B cell (primary cell): ENCODE measurements around the gene SLC1A2. TPM values are rescaled to one million over a fixed set of nuclear protein-coding genes. Genes with fewer than 3 reads are reported as not detected.

Source experiments
- ATAC-seq: fragments of 200-7000 bp; cut with Tn5 transposase; one replicate; pipeline ENCODE4 v1.10.0; 2021; ENCODE audit warnings: low read depth, mild to moderate bottlenecking, moderate number of reproducible peaks, moderate library complexity
- CTCF ChIA-PET: fragments of 350-600 bp; sonication (Branson Sonifier 250); formaldehyde crosslinking; loops from one replicate; lab custom pipeline; 2021; ENCODE audit warnings: antibody characterized with exemption, inconsistent platforms; lab: Charles Lee
- POLR2A ChIA-PET: fragments of 350-600 bp; sonication (Branson Sonifier 250); formaldehyde crosslinking; loops from one replicate; lab custom pipeline; 2021; ENCODE audit warnings: antibody characterized with exemption; lab: Charles Lee
- DNase-seq: peaks from one replicate; pipeline ENCODE4 v3.0.0; 2013
- H2AFZ ChIP-seq: 2 replicates; pipeline ENCODE4 v1.6.1; 2012; ENCODE audit warnings: mild to moderate bottlenecking, low read depth, low read length; ENCODE audit not compliant: insufficient read depth, poor library complexity, severe bottlenecking
- H3K27ac ChIP-seq, 2 donors: 1 replicate in 1 of 2; 2 replicates in 1 of 2; pipeline ENCODE4 v1.5.1; 2012 to 2013; ENCODE audit warnings: low read length in 2 of 2, mild to moderate bottlenecking in 2 of 2, moderate library complexity in 1 of 2
- H3K27me3 ChIP-seq, 4 experiments: fragments of 200-600 bp in 1 of 4; sonication (generic) in 1 of 4; replicated peaks in 1 of 4; 1 replicate in 2 of 4; 2 replicates in 2 of 4; pipeline versions ENCODE4 v1.6.1 to v1.7.0; 2013 to 2016; ENCODE audit warnings: low read length in 3 of 4, mild to moderate bottlenecking in 2 of 4, mixed read lengths in 1 of 4, moderate library complexity in 1 of 4; ENCODE audit not compliant: insufficient read depth in 4 of 4, control insufficient read depth in 3 of 4; ENCODE audit errors: control extremely low read depth in 1 of 4
- H3K36me3 ChIP-seq, 2 experiments: replicated peaks in 1 of 2; 1 replicate in 1 of 2; 2 replicates in 1 of 2; pipeline versions ENCODE4 v1.6.1 to v1.7.1; 2013; ENCODE audit warnings: low read length in 1 of 2; ENCODE audit not compliant: insufficient read depth in 2 of 2, control insufficient read depth in 1 of 2; ENCODE audit errors: control extremely low read depth in 1 of 2, extremely low read depth in 1 of 2
- H3K4me1 ChIP-seq, 2 donors: fragments of 200-600 bp in 1 of 2; sonication (generic) in 1 of 2; 1 replicate in 1 of 2; 2 replicates in 1 of 2; pipeline versions ENCODE4 v1.5.1 to v1.6.1; 2013 to 2017; ENCODE audit warnings: low read length in 2 of 2; ENCODE audit not compliant: control insufficient read depth in 2 of 2, insufficient read depth in 2 of 2
- H3K4me2 ChIP-seq: replicated peaks from 2 replicates; pipeline ENCODE3; 2012; ENCODE audit warnings: mild to moderate bottlenecking, low read depth, low read length; ENCODE audit not compliant: poor library complexity, severe bottlenecking
- H3K4me3 ChIP-seq, 5 experiments: fragments of 200-600 bp in 1 of 5; sonication (generic) in 1 of 5; 1 replicate in 3 of 5; 2 replicates in 2 of 5; pipeline versions ENCODE4 v1.5.1 to v1.7.0; 2011 to 2016; ENCODE audit warnings: low read length in 4 of 5, mild to moderate bottlenecking in 4 of 5, low read depth in 2 of 5, control low read depth in 1 of 5, moderate library complexity in 1 of 5; ENCODE audit not compliant: insufficient read depth in 1 of 5; ENCODE audit errors: control extremely low read depth in 1 of 5, extremely low read depth in 1 of 5
- H3K79me2 ChIP-seq: fragments of 200-600 bp; sonication (generic); one replicate; pipeline ENCODE4 v1.6.0; 2016; ENCODE audit warnings: low read length; ENCODE audit not compliant: control insufficient read depth, insufficient read depth
- H3K9ac ChIP-seq: fragments of 200-600 bp; sonication (generic); 2 replicates; pipeline ENCODE4 v1.6.1; 2017; ENCODE audit warnings: mild to moderate bottlenecking, low read length, moderate library complexity
- H3K9me3 ChIP-seq, 3 donors: one replicate each; pipeline versions ENCODE4 v1.6.1 to v1.7.1; 2013; ENCODE audit warnings: low read length in 2 of 3; ENCODE audit not compliant: control insufficient read depth in 2 of 3, insufficient read depth in 1 of 3; ENCODE audit errors: control extremely low read depth in 1 of 3
- H4K20me1 ChIP-seq: 2 replicates; pipeline ENCODE4 v1.6.0; 2012; ENCODE audit warnings: mild to moderate bottlenecking, low read length; ENCODE audit not compliant: insufficient read depth, control insufficient read depth, poor library complexity, severe bottlenecking
- H3K27ac Mint-ChIP-seq: one replicate; pipeline ENCODE4 v1.8.0; 2021; ENCODE audit warnings: mixed read lengths
- H3K27me3 Mint-ChIP-seq: one replicate; pipeline ENCODE4 v1.8.0; 2021; ENCODE audit warnings: mixed read lengths
- H3K4me1 Mint-ChIP-seq: one replicate; pipeline ENCODE4 v1.8.0; 2021; ENCODE audit warnings: mixed read lengths
- H3K4me3 Mint-ChIP-seq: one replicate; pipeline ENCODE4 v1.8.0; 2021; ENCODE audit warnings: mixed read lengths
- H3K9me3 Mint-ChIP-seq: one replicate; pipeline ENCODE4 v1.8.0; 2022; ENCODE audit warnings: mixed read lengths; ENCODE audit not compliant: insufficient read depth
- EZH2 ChIP-seq: IDR thresholded peaks from 2 replicates; pipeline ENCODE4 v1.6.1; 2012; ENCODE audit warnings: borderline replicate concordance, low read depth, mild to moderate bottlenecking, moderate library complexity, low read length; ENCODE audit not compliant: insufficient read depth, poor library complexity, severe bottlenecking
- WGBS: methylation state at CpG from one replicate; pipeline ENCODE4 v1.1.5; 2013; ENCODE audit warnings: missing lambda C conversion rate; ENCODE audit not compliant: insufficient coverage; 5-methylcytosine and 5-hydroxymethylcytosine counted together
- intact Hi-C: fragments of 100-400 bp; cut with micrococcal nuclease; formaldehyde crosslinking; loops from one replicate; pipeline ENCODE4 v1.10.0; 2022
- polyA plus RNA-seq: library from polyadenylated mRNA; depleted of rRNA; stranded (reverse); fragments of >200 nt; gene quantifications from 2 replicates; pipeline ENCODE4 v1.2.3, GENCODE V29; 2012
- total RNA-seq, 2 donors: library from RNA; stranded (reverse); fragments of 120-200 nt in 1 of 2; gene quantifications; 1 replicate in 1 of 2; 2 replicates in 1 of 2; pipeline versions ENCODE4 v1.2.3 to v1.2.4, GENCODE V29; 2013 to 2022
- TF ChIP-seq, protein P1 (sequence below): fragments of 200-600 bp; IDR thresholded peaks from one replicate; pipeline ENCODE4 v1.8.0; 2022; ENCODE audit warnings: antibody characterized with exemption, mild to moderate bottlenecking

Gene SLC1A2
- total and polyA plus RNA-seq, 2 donors (not counting 1 experiment from before 2014, with no cell fraction given): not detected

DNA sequence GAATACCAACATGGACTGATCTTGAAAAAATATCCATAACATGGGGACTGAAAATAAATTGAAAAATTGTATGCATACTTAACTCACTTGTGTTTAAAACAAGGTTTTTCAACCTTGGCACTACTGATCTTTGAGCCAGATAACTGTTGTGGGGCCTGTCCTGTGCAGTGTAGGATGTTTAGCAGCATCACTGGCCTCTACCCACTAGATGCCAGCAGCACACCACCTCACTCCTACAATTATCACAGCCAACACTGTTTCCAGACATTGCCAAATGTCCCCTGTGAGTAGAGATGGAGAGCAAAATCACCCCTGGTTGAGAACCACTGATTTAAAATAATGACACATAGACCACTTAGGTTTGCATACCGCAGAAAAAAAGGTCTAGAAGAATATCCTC is 45.0 kb upstream of the SLC1A2 start:
- DNase-seq: no peak
- no peaks in the 10 kb centered on the region for H3K79me2 ChIP-seq
- H3K36me3 ChIP-seq: no peaks in the 10 kb centered on the region
- TF ChIP-seq, protein P1, sequence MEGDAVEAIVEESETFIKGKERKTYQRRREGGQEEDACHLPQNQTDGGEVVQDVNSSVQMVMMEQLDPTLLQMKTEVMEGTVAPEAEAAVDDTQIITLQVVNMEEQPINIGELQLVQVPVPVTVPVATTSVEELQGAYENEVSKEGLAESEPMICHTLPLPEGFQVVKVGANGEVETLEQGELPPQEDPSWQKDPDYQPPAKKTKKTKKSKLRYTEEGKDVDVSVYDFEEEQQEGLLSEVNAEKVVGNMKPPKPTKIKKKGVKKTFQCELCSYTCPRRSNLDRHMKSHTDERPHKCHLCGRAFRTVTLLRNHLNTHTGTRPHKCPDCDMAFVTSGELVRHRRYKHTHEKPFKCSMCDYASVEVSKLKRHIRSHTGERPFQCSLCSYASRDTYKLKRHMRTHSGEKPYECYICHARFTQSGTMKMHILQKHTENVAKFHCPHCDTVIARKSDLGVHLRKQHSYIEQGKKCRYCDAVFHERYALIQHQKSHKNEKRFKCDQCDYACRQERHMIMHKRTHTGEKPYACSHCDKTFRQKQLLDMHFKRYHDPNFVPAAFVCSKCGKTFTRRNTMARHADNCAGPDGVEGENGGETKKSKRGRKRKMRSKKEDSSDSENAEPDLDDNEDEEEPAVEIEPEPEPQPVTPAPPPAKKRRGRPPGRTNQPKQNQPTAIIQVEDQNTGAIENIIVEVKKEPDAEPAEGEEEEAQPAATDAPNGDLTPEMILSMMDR: no peak
- no peak for TF ChIP-seq EZH2
- Mint-ChIP-seq H3K4me3 (no peak overlapping the region), H3K27me3 (peaks cover 49% of the 10 kb centered on the region), H3K27ac (no peak overlapping the region), H3K9me3 (no peaks in the 10 kb centered on the region), H3K4me1 (no peaks in the 10 kb centered on the region)
- no peaks in the 10 kb centered on the region for H3K4me1 ChIP-seq
- no peak overlapping the region for H3K4me2 ChIP-seq
- 100% methylated on average over 1 of the region's 1 CpG for WGBS
- peaks cover 0 to 5% (median 0%) of the 10 kb centered on the region in 3 donors for H3K9me3 ChIP-seq
- POLR2A ChIA-PET: no interaction called here
- peaks cover 0 to 7% (median 4%) of the 10 kb centered on the region in 4 experiments for H3K27me3 ChIP-seq
- H3K9ac ChIP-seq: no peak overlapping the region
- CTCF ChIA-PET: no interaction called here
- ATAC-seq: no peak
- H3K4me3 ChIP-seq: no peak overlapping the region
- H3K27ac ChIP-seq: no peak overlapping the region
- intact Hi-C loops: no loop called here
- H4K20me1 ChIP-seq: no peaks in the 10 kb centered on the region
- H2AFZ ChIP-seq: no peak overlapping the region

DNA sequence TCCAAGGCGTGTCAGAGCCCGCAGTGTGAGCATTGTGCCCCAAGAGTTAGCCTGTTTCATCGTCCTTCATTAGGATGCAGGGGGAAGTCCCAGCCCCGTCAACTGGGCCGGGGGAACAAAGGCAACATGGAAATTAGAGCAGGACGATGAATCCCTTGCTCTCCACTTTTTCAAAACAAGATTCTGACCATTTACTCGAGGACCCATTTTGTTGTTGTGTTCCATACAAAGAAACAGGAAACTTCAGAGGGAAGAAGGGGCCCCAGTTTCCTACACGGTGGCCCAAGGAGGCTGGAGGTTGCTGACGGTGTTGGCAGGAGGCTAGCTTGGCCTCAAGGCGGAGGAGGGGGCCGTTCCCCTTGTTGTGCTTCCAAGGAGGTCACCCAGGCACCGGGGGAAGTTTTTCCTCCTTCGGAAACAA is 44.0 kb upstream of the SLC1A2 start:
- Mint-ChIP-seq H3K27ac (no peak overlapping the region), H3K4me1 (no peaks in the 10 kb centered on the region), H3K4me3 (no peak overlapping the region), H3K9me3 (no peaks in the 10 kb centered on the region), H3K27me3 (peaks cover 50% of the 10 kb centered on the region)
- Histone ChIP-seq H3K9me3 (peaks cover 0 to 5% (median 0%) of the 10 kb centered on the region in 3 donors), H3K4me3 (no peak overlapping the region), H3K36me3 (no peaks in the 10 kb centered on the region), H3K4me2 (no peak overlapping the region), H3K27ac (no peak overlapping the region), H3K9ac (no peak overlapping the region), H4K20me1 (no peaks in the 10 kb centered on the region), H3K4me1 (no peaks in the 10 kb centered on the region), H2AFZ (no peak overlapping the region), H3K27me3 (peaks cover 0 to 7% (median 3%) of the 10 kb centered on the region in 4 experiments), H3K79me2 (no peaks in the 10 kb centered on the region)
- TF ChIP-seq, protein P1: no peak
- TF ChIP-seq EZH2: no peak
- CTCF ChIA-PET: no interaction called here
- intact Hi-C loops: no loop called here
- DNase-seq: no peak
- WGBS: 81% methylated on average over 11 of the region's 13 CpGs
- POLR2A ChIA-PET: no interaction called here
- ATAC-seq: no peak
